HepG2 (cell line): Measurements from ENCODE around the gene TBXAS1. TPM values are rescaled to one million over a fixed set of nuclear protein-coding genes. Genes with fewer than 3 reads are reported as not detected.

Source experiments
- ATAC-seq: fragments of 200-7000 bp; cut with Tn5 transposase; 3 replicates; pipeline ENCODE4 v1.9.1; 2020; ENCODE audit warnings: mild to moderate bottlenecking, moderate library complexity
- BruUV-seq: library from RNA; stranded (reverse); fragments of 400-500 nt; replicated peaks from 2 replicates; lab custom pipeline; 2021; lab: Mats Ljungman, UMichigan
- CTCF ChIA-PET: fragments of 300-600 bp; formaldehyde crosslinking; extraction: SDS; loops from one replicate; lab custom pipeline; 2021; ENCODE audit warnings: low total read pairs, inconsistent platforms, low intra/inter-chr PET ratio; lab: Yijun Ruan, JAX
- POLR2A ChIA-PET: fragments of 350-600 bp; sonication (Branson Sonifier 250); formaldehyde crosslinking; loops from one replicate; lab custom pipeline; 2020; ENCODE audit warnings: antibody characterized with exemption, inconsistent platforms; lab: Yijun Ruan, JAX
- DNase-seq: peaks from one replicate; pipeline ENCODE4 v3.0.0-alpha.2; 2015; ENCODE audit warnings: low spot score
- FAIRE-seq: peaks from 3 replicates; lab custom pipeline; 2011; peaks lifted over from hg19 to GRCh38; lab: Jason Lieb, UNC
- H2AFZ ChIP-seq: one replicate; pipeline ENCODE4 v1.6.1; 2011; ENCODE audit warnings: low read length, inconsistent platforms
- H3K27ac ChIP-seq: fragments of 300-600 bp; 3 replicates; pipeline ENCODE4 v1.8.0; 2011; ENCODE audit warnings: mixed run types, mild to moderate bottlenecking, mixed read lengths, low read length, inconsistent platforms; ENCODE audit not compliant: insufficient read depth; ENCODE audit errors: extremely low read length
- H3K27me3 ChIP-seq, 2 experiments: fragments of 200-600 bp in 1 of 2; 2 replicates in 1 of 2; 3 replicates in 1 of 2; pipeline versions ENCODE4 v1.6.0 to v1.8.0; 2011; ENCODE audit warnings: low read length in 2 of 2, mild to moderate bottlenecking in 2 of 2, moderate library complexity in 2 of 2, inconsistent platforms in 1 of 2; ENCODE audit not compliant: insufficient read depth in 2 of 2, control insufficient read depth in 1 of 2
- H3K36me3 ChIP-seq, 2 experiments: fragments of 200-600 bp in 1 of 2; replicated peaks in 1 of 2; 2 replicates in 1 of 2; 3 replicates in 1 of 2; pipeline versions ENCODE4 v1.5.1 to v1.8.0; 2011; ENCODE audit warnings: low read length in 2 of 2, inconsistent platforms in 1 of 2; ENCODE audit not compliant: insufficient read depth in 2 of 2, control insufficient read depth in 1 of 2
- H3K4me1 ChIP-seq: 2 replicates; pipeline ENCODE4 v1.5.1; 2012; ENCODE audit warnings: low read length, inconsistent platforms; ENCODE audit not compliant: insufficient read depth
- H3K4me2 ChIP-seq: 2 replicates; pipeline ENCODE4 v1.6.0; 2011; ENCODE audit warnings: low read depth, low read length, inconsistent platforms
- H3K4me3 ChIP-seq, 3 experiments: fragments of 200-600 bp in 1 of 3; sonication (generic), shearing (Covaris generic) in 1 of 3; replicated peaks in 1 of 3; 2 replicates each; pipeline ENCODE4 v1.5.1; 2011 to 2016; ENCODE audit warnings: low read length in 3 of 3, inconsistent platforms in 2 of 3, low read depth in 2 of 3, mild to moderate bottlenecking in 2 of 3, control low read depth in 1 of 3, mixed read lengths in 1 of 3; ENCODE audit not compliant: insufficient read depth in 1 of 3
- H3K79me2 ChIP-seq: one replicate; pipeline ENCODE4 v1.6.1; 2011; ENCODE audit warnings: low read length, inconsistent platforms; ENCODE audit not compliant: insufficient read depth
- H3K9ac ChIP-seq: 2 replicates; pipeline ENCODE4 v1.6.0; 2011; ENCODE audit warnings: mild to moderate bottlenecking, low read depth, low read length, inconsistent platforms; ENCODE audit not compliant: insufficient read depth
- H3K9me3 ChIP-seq: 2 replicates; pipeline ENCODE4 v1.5.1; 2012; ENCODE audit warnings: mild to moderate bottlenecking, low read length
- H4K20me1 ChIP-seq: 2 replicates; pipeline ENCODE4 v1.6.0; 2011; ENCODE audit warnings: inconsistent platforms, mild to moderate bottlenecking, low read length, moderate library complexity; ENCODE audit not compliant: insufficient read depth
- GMEB1 ChIP-seq: sonication (generic); formaldehyde crosslinking; IDR thresholded peaks from 2 replicates; pipeline ENCODE4 v1.5.1; 2020; ENCODE audit warnings: missing genetic modification reagents, mild to moderate bottlenecking, borderline replicate concordance
- RNF219 ChIP-seq: sonication (generic); formaldehyde crosslinking; IDR thresholded peaks from 2 replicates; pipeline ENCODE4 v1.5.0; 2020; ENCODE audit warnings: mild to moderate bottlenecking, missing genetic modification reagents
- TBL1XR1 ChIP-seq: fragments of 150-350 bp; IDR thresholded peaks from 2 replicates; pipeline ENCODE4 v1.6.1; 2014; ENCODE audit warnings: borderline replicate concordance, low read length; ENCODE audit not compliant: partially characterized antibody
- ZBTB3 ChIP-seq: sonication (generic); formaldehyde crosslinking; IDR thresholded peaks from 2 replicates; pipeline ENCODE4 v1.4.0; 2020; ENCODE audit warnings: low read depth, mild to moderate bottlenecking, moderate library complexity, missing genetic modification reagents, borderline replicate concordance
- ZC3H13 ChIP-seq: sonication (generic); formaldehyde crosslinking; IDR thresholded peaks from 2 replicates; pipeline ENCODE4 v1.8.1; 2023; ENCODE audit warnings: mild to moderate bottlenecking, missing genetic modification reagents, moderate library complexity
- ZNF24 ChIP-seq: fragments of 450-650 bp; IDR thresholded peaks from 2 replicates; pipeline ENCODE4 v1.6.1; 2017; ENCODE audit warnings: antibody characterized with exemption, mild to moderate bottlenecking
- ZSCAN31 ChIP-seq: sonication (generic); formaldehyde crosslinking; IDR thresholded peaks from 2 replicates; pipeline ENCODE4 v1.5.0; 2020; ENCODE audit warnings: low read depth, mild to moderate bottlenecking, missing genetic modification reagents
- WGBS: methylation state at CpG from one replicate; pipeline ENCODE4 v1.1.6; 2017; ENCODE audit warnings: low lambda C conversion rate; 5-methylcytosine and 5-hydroxymethylcytosine counted together
- in situ Hi-C: cut with HindIII; loops from 2 replicates; pipeline ENCODE4 v1.10.0; 2017; ENCODE audit warnings: low pct_unique_long_range_greater_than_20kb; ENCODE audit not compliant: extremely low pct_ligation_motif_present
- intact Hi-C: fragments of 100-400 bp; cut with micrococcal nuclease; formaldehyde crosslinking; loops from one replicate; pipeline ENCODE4 v1.10.0; 2022; ENCODE audit not compliant: unreplicated experiment
- polyA plus RNA-seq, 8 experiments: library from polyadenylated mRNA; depleted of rRNA in 3 of 8; stranded (reverse) in 7 of 8; unstranded in 1 of 8; fragments of >200 nt; fragmentation: Illumina TruSeq in 4 of 8; extraction: Trizol in 4 of 8; gene quantifications; 2 replicates each; pipeline versions ENCODE4 v1.2.1 to v1.2.3, GENCODE V29; 2011 to 2016; ENCODE audit warnings: low read depth in 4 of 8, missing spikeins in 1 of 8, mixed read lengths in 1 of 8; ENCODE audit not compliant: insufficient read depth in 1 of 8
- total RNA-seq, 5 experiments: library from RNA; depleted of rRNA; stranded (reverse); fragments of >200 nt; fragmentation: Illumina TruSeq; extraction: Trizol; gene quantifications; 2 replicates each; pipeline ENCODE4 v1.2.3, GENCODE V29; 2016; ENCODE audit warnings: low read depth in 1 of 5

TBXAS1 gene
- total and polyA plus RNA-seq, 2 of the 13 experiments (the other 11 are each of a cell fraction or from before 2014, with no cell fraction given), result 4.0 to 4.9 TPM

GRCh38 chr7:140007051-140007690 lies 178.1 kb downstream of the TBXAS1 start:
- H3K36me3 ChIP-seq, result no peaks in the 10 kb centered on the region
- no TSS peak for BruUV-seq
- H3K27ac ChIP-seq, result no peak overlapping the region
- no peak overlapping the region for H3K9ac ChIP-seq
- POLR2A ChIA-PET, result no interaction called here
- no peak overlapping the region for H3K4me2 ChIP-seq
- intact Hi-C loops, result loop anchor here (5.0 kb wide), 2 partner anchors 70 to 320 kb away; no protein-coding TSS in a partner anchor
- no peak overlapping the region for H3K4me3 ChIP-seq
- H3K9me3 ChIP-seq, result no peaks in the 10 kb centered on the region
- H3K79me2 ChIP-seq, result no peaks in the 10 kb centered on the region
- H4K20me1 ChIP-seq, result no peaks in the 10 kb centered on the region
- CTCF ChIA-PET, result no interaction called here
- no peak overlapping the region for H2AFZ ChIP-seq
- H3K4me1 ChIP-seq, result peaks cover 17% of the 10 kb centered on the region
- in situ Hi-C loops, result loop anchor here (10.0 kb wide), 2 partner anchors 392 to 512 kb away; no protein-coding TSS in a partner anchor
- DNase-seq (no peak), FAIRE-seq (no peak), ATAC-seq (no peak)
- TF ChIP-seq ZBTB3 (CRISPR knock-in tag), result no peak
- TF ChIP-seq GMEB1, result no peak
- TF ChIP-seq ZNF24, result peak; percentile 86
- TF ChIP-seq ZSCAN31 (CRISPR knock-in tag), result no peak
- TF ChIP-seq ZC3H13, result no peak
- no peak for TF ChIP-seq RNF219 (CRISPR knock-in tag)
- TF ChIP-seq TBL1XR1, result no peak
- 45% methylated on average over 8 of the region's 11 CpGs for WGBS
- peaks cover 2 to 20% of the 10 kb centered on the region in 2 experiments; a peak in 4 of 5 replicates for H3K27me3 ChIP-seq
